DMS 273 treated with DMSO at 0.1 percent for 48 hours (cell line): ENCODE data around the gene SATB2.

ENCODE experiments used
- DNase-seq: peaks from one replicate; lab custom pipeline; 2025; lab: John Stamatoyannopoulos, UW

The SATB2 gene

DNA sequence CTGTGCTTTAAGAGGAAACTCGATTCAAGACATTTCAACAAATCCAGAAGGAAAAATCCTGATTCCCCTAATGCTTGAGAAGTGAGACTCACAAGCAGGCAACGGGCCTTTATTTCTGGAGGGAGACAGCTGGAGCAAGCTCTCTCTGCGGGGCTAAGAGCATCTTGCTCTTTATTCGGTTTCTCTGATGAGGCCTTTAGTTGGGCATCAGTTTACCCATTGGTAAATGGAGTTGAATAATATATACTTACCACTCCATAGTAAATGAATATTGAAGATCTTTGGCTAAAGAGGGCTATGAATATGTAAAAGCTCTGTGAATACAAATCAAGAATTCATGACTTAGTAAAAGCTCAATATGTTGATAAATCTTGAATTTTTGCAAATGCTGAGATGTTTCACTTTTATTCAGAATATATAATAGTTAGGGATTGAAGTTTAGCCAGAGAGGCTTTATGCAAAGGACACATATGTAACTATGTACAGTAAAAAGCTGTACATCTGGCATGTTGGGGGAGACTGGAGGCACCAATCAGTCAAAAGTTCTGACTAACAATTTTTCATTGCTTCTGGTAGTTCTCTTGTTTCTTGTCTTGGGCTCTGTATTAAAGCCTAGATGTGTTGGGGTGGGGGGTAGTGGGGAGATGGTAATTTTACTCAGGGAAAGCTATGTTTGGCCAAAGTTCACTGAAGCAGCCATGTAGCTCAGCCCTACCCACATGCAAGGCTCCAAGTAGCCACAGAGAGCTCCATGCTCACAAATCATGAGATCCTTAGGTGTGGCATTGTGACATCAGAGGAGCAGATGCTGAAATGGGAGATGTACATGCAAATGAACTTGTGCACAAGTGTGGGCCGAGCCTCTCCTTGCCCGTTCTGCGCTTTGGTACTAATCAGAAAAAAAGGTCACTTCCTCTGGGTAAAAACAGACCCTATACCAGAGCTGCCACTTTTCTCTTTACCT lies 200.2 kb downstream of the SATB2 start:
- no peak for DNase-seq

- no peak for DNase-seq
Measured at GRCh38 chr2:199230091-199230490, 227.6 kb downstream of the SATB2 start.

DNA sequence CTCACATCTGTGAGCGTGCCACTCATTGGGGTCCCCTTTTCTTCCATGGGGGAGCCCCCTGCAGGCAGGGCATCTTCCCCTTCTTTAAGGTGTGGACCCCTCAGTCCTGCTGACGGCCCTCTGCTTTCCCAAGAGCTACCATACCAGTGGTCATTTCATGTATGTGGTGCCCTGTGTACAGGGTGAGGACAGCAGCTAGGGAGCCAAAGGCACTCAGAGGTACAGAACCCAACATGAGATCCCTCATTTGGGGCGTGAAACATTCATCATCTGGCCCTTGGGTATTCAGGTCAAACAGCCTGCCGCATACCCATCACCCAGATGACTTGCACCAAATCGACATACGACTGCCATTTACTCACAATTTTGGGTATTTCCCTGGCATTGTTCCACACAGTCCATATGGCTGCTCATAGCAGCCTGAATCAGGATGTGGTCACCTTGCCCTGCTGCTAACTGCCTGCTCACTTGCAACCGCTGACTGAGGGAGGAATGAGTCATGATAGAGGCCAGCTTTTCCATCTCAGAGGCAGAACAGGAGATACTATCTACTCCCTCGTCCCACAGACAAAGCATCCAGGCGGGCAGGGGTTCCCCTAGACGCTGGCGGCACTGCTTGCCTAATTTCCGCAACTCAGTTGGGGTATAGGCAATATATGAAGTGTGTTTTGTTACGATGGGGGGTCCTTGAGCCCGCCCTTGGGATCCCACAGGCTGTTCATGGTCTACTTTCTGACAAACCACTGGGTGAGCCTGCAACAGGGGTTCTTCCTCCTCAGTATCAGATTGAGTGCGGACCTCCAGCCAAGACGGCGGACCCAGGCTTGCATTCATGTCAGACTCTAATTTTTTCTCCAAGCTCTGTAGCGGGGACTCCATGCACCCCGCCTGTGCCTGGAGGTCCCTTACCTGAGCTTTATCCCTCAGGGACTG lies 228.6 kb downstream of the SATB2 start:
- peak; percentile 19 for DNase-seq

GRCh38 chr2:199223791-199224190 lies 233.9 kb downstream of the SATB2 start:
- no peak for DNase-seq

- DNase-seq: no peak
Measured at GRCh38 chr2:199220920-199221319, 236.8 kb downstream of the SATB2 start.

DNA sequence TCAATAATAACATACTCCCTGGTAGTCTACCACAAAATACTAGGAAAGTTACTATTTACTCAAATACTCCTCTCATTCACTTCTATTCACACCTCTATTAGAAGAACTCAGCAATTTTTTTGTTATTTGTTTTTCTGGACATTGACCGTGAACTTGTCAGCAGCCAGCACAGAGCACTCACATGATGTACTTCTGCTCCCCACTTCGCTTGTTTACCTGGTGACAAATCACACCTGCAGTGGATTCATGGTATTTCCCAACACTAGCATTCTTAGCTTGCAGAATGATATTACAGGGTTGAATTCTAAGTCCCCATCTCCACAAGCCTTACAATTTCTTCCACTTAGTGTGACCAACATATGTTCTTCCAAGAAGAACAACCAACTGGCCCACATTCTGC lies 238.2 kb downstream of the SATB2 start:
- no peak for DNase-seq
